Trophoblast cell (in vitro differentiated cells and primary cell): Measurements from ENCODE around the gene TOR4A.

Source experiments
- DNase-seq, 2 donors: peaks; one replicate each; pipeline ENCODE4 v3.0.0-alpha.2; 2016
- H2AFZ ChIP-seq: 2 replicates; pipeline ENCODE4 v1.6.1; 2013; ENCODE audit warnings: low read length, moderate library complexity, mild to moderate bottlenecking; ENCODE audit not compliant: insufficient read depth, poor library complexity
- H2AK5ac ChIP-seq: 2 replicates; pipeline ENCODE4 v1.6.1; 2013; ENCODE audit warnings: mild to moderate bottlenecking, low read length
- H2BK120ac ChIP-seq: 2 replicates; pipeline ENCODE4 v1.6.1; 2013; ENCODE audit warnings: low read length, mild to moderate bottlenecking, moderate library complexity; ENCODE audit not compliant: insufficient read depth, poor library complexity
- H2BK12ac ChIP-seq: 2 replicates; pipeline ENCODE4 v1.6.1; 2013; ENCODE audit warnings: mild to moderate bottlenecking, low read length, moderate library complexity
- H2BK5ac ChIP-seq: 2 replicates; pipeline ENCODE4 v1.6.1; 2013; ENCODE audit warnings: low read length, low read depth, moderate library complexity, mild to moderate bottlenecking; ENCODE audit not compliant: poor library complexity
- H3K14ac ChIP-seq: 2 replicates; pipeline ENCODE4 v1.6.1; 2013; ENCODE audit warnings: mild to moderate bottlenecking, low read length
- H3K18ac ChIP-seq: 2 replicates; pipeline ENCODE4 v1.6.1; 2013; ENCODE audit warnings: mild to moderate bottlenecking, low read length
- H3K23ac ChIP-seq: 2 replicates; pipeline ENCODE4 v1.6.1; 2013; ENCODE audit warnings: low read length
- H3K27ac ChIP-seq: 2 replicates; pipeline ENCODE4 v1.5.1; 2013; ENCODE audit warnings: low read depth, mild to moderate bottlenecking, inconsistent platforms, low read length, moderate library complexity
- H3K27me3 ChIP-seq: 2 replicates; pipeline ENCODE4 v1.6.1; 2013; ENCODE audit warnings: inconsistent platforms, mild to moderate bottlenecking, low read length, moderate library complexity; ENCODE audit not compliant: insufficient read depth
- H3K36me3 ChIP-seq, 2 experiments: 1 replicate in 1 of 2; 2 replicates in 1 of 2; pipeline ENCODE4 v1.6.1; 2013; ENCODE audit warnings: low read length in 2 of 2, mild to moderate bottlenecking in 2 of 2, moderate library complexity in 1 of 2; ENCODE audit not compliant: insufficient read depth in 2 of 2, control insufficient read depth in 1 of 2
- H3K4ac ChIP-seq: 2 replicates; pipeline ENCODE4 v1.6.1; 2013; ENCODE audit warnings: low read depth, mild to moderate bottlenecking, low read length, moderate library complexity
- H3K4me1 ChIP-seq, 2 experiments: 1 replicate in 1 of 2; 2 replicates in 1 of 2; pipeline ENCODE4 v1.6.1; 2013; ENCODE audit warnings: low read length in 2 of 2, mild to moderate bottlenecking in 2 of 2, moderate library complexity in 1 of 2; ENCODE audit not compliant: insufficient read depth in 2 of 2, control insufficient read depth in 1 of 2
- H3K4me2 ChIP-seq: 2 replicates; pipeline ENCODE4 v1.6.1; 2013; ENCODE audit warnings: inconsistent platforms, mild to moderate bottlenecking, low read length, moderate library complexity
- H3K4me3 ChIP-seq: 2 replicates; pipeline ENCODE4 v1.5.1; 2013; ENCODE audit warnings: mild to moderate bottlenecking, low read depth, low read length, inconsistent platforms
- H3K79me1 ChIP-seq: one replicate; pipeline ENCODE4 v1.6.1; 2013; ENCODE audit warnings: low read length
- H3K79me2 ChIP-seq: 2 replicates; pipeline ENCODE4 v1.6.1; 2013; ENCODE audit warnings: low read length, mild to moderate bottlenecking; ENCODE audit not compliant: control insufficient read depth, insufficient read depth, poor library complexity
- H3K9ac ChIP-seq: 2 replicates; pipeline ENCODE4 v1.6.1; 2013; ENCODE audit warnings: mild to moderate bottlenecking, low read length
- H3K9me3 ChIP-seq: 2 replicates; pipeline ENCODE4 v1.6.1; 2013; ENCODE audit warnings: low read depth, mild to moderate bottlenecking, control low read depth, inconsistent platforms, low read length; ENCODE audit not compliant: insufficient read depth
- H4K12ac ChIP-seq: 2 replicates; pipeline ENCODE4 v1.6.1; 2013; ENCODE audit warnings: low read depth, mild to moderate bottlenecking, low read length, moderate library complexity
- H4K8ac ChIP-seq: 2 replicates; pipeline ENCODE4 v1.6.1; 2013; ENCODE audit warnings: low read depth, mild to moderate bottlenecking, low read length, moderate library complexity
- H4K91ac ChIP-seq: one replicate; pipeline ENCODE4 v1.6.1; 2013; ENCODE audit warnings: low read depth, mild to moderate bottlenecking, low read length, moderate library complexity
- WGBS: extraction: QIAGEN DNeasy Blood & Tissue Kit; methylation state at CpG from one replicate; pipeline ENCODE4 v1.1.7; 2013; ENCODE audit warnings: missing lambda C conversion rate; ENCODE audit not compliant: insufficient read length, insufficient coverage; ENCODE audit errors: extremely low coverage; 5-methylcytosine and 5-hydroxymethylcytosine counted together

TOR4A gene

DNA sequence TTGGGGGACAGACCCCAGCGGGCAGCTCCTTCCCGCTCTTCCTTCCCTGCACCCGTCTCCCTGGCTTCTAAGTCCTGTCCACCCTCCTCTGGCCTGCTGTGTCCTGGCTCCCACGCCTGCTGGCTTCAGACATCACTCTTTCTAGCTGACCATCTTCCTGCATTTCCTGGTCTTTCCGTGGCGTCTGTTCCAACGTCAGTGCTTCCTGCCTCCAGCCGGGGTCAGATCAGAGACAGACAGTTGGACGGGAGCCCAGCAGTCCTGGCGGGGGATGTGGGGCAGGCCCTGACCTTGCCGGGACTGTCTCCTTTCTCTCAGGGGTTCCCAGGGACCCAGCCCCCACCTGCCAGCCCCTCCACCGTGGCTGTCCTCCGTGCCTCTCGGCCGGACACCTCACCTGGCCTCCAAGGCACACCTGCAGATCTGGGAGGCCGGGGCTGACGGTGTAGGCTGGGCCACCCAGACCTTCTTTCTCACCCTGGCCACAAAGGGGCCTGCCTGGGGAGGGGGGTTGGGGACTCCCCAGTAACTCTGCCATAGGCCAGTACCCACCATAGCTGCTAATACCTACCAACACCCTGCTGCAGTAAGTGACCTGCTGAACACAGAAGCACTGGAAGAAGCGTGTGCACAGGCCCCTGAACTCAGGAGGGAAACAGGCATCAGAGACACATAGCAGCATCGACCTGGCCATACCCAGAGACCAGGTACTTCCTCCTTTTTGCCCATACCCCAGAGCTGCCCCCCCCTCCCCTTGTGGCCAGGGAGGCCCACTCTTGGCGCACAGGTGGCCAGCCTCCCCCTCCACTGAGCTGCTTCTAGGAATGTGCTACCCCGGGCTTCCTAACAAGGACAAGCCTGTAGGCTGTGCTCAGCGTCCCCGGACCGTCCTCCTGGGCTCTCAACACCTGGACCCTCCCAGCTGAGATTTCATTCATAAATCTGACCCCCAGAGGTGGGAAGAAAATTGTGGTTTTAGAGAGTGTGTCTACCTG is 19.4 kb downstream of the TOR4A start:
- H3K79me2 ChIP-seq = no peaks in the 10 kb centered on the region
- no peaks in the 10 kb centered on the region for H3K79me1 ChIP-seq
- no peak overlapping the region for H3K18ac ChIP-seq
- H2AK5ac ChIP-seq = no peak overlapping the region
- H3K4me2 ChIP-seq = no peak overlapping the region
- no peak overlapping the region for H3K4ac ChIP-seq
- no peak overlapping the region for H3K14ac ChIP-seq
- H3K27me3 ChIP-seq = peaks cover 7% of the 10 kb centered on the region
- no peak overlapping the region for H2AFZ ChIP-seq
- H3K4me1 ChIP-seq = peaks cover 8 to 24% of the 10 kb centered on the region in 2 experiments
- no peak overlapping the region for H3K23ac ChIP-seq
- no peak overlapping the region for H3K4me3 ChIP-seq
- no peak overlapping the region for H3K27ac ChIP-seq
- no peaks in the 10 kb centered on the region for H3K36me3 ChIP-seq
- H2BK120ac ChIP-seq = no peak overlapping the region
- no peak overlapping the region for H4K91ac ChIP-seq
- peaks cover 8% of the 10 kb centered on the region for H3K9me3 ChIP-seq
- DNase-seq = no peak
- no peak overlapping the region for H4K12ac ChIP-seq
- H2BK12ac ChIP-seq = no peak overlapping the region
- no CpG with 5 or more reads among the region's 24 CpGs for WGBS
- no peak overlapping the region for H3K9ac ChIP-seq
- H2BK5ac ChIP-seq = no peak overlapping the region
- H4K8ac ChIP-seq = no peak overlapping the region

DNA sequence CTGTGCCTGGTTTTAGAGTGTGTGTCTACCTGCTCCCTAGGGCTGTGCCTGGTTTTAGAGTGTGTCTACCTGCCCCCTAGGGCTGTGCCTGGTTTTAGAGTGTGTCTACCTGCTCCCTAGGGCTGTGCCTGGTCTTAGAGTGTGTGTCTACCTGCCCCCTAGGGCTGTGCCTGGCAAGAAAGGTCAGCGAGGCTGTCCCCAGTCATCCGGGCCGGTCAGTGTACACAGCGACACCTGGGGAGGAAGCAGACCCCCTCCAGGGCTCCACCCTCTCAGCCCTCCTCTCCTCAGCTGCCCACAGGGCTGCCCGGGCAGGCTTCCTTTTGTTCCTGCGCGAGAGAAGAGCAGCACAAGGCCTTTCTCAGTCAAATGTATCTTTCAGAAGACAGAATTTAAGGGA is 20.4 kb downstream of the TOR4A start:
- Histone ChIP-seq H2AFZ (no peak overlapping the region), H3K4me3 (no peak overlapping the region)
- WGBS = no CpG with 5 or more reads among the region's 7 CpGs

DNA sequence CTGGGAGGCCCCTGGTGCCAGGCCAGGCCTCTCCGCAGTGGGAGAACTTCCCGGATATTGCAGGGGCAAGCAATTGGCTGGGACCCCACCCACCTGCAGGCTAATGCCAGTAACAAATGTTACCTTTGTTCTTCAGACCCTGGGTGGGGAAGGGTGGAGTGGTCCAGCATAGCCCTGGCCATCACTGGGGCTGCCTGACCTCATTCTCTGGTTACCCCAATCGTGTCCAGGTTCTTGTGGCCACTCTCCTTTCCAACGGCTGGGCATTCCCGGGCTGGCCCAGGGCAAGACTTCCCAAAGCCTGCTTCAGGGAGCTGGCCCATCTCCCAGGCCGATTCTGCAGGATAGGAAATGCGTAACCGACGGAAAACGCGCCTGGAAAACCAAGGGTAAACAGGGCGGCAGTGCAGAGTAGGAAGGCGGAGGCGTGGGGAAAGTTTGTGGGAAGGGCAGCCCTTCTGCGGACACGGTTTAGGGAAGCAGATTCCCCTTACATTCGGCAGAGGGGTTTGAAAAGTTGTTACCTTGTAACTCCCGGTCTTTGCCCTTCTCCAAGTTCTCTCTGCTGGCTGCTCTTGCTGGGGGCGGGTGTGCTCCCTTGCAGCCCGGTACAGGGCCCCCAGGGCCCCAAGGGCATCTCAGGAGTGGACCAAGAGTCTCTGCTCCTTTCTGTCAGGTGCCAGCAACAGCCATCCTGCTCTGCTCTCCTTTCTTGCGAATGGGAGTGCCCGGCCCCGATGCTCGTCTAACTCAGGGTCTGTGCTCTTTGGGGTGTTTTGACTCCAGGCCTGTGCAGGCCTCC is 21.1 kb downstream of the TOR4A start:
- no CpG with 5 or more reads among the region's 24 CpGs for WGBS
- Histone ChIP-seq H4K91ac (no peak overlapping the region), H3K27ac (no peak overlapping the region), H3K9me3 (peaks cover 8% of the 10 kb centered on the region), H3K23ac (no peak overlapping the region), H2BK12ac (no peak overlapping the region), H3K4me3 (no peak overlapping the region), H3K4me1 (peaks cover 12 to 28% of the 10 kb centered on the region in 2 experiments), H3K36me3 (no peaks in the 10 kb centered on the region), H3K79me1 (peaks cover 2% of the 10 kb centered on the region), H2BK120ac (no peak overlapping the region), H2AFZ (no peak overlapping the region), H3K27me3 (peaks cover 12% of the 10 kb centered on the region), H3K4ac (no peak overlapping the region), H4K8ac (no peak overlapping the region), H2BK5ac (no peak overlapping the region), H3K79me2 (no peaks in the 10 kb centered on the region), H2AK5ac (no peak overlapping the region), H3K18ac (no peak overlapping the region), H4K12ac (no peak overlapping the region), H3K14ac (no peak overlapping the region), H3K4me2 (no peak overlapping the region), H3K9ac (no peak overlapping the region)
- DNase-seq = no peak

More for the DNA sequence above, 20.4 kb downstream of the TOR4A start:
- H2AK5ac ChIP-seq = no peak overlapping the region
- no peak overlapping the region for H4K91ac ChIP-seq
- no peak overlapping the region for H3K4ac ChIP-seq
- no peak overlapping the region for H3K14ac ChIP-seq
- H3K36me3 ChIP-seq = no peaks in the 10 kb centered on the region
- H4K12ac ChIP-seq = no peak overlapping the region
- peaks cover 12% of the 10 kb centered on the region for H3K27me3 ChIP-seq
- no peak overlapping the region for H3K23ac ChIP-seq
- H2BK12ac ChIP-seq = no peak overlapping the region
- H3K18ac ChIP-seq = no peak overlapping the region
- no peak overlapping the region for H3K9ac ChIP-seq
- H3K4me1 ChIP-seq = peaks cover 12 to 28% of the 10 kb centered on the region in 2 experiments
- no peak overlapping the region for H4K8ac ChIP-seq
- H2BK5ac ChIP-seq = no peak overlapping the region
- peaks cover 2% of the 10 kb centered on the region for H3K79me1 ChIP-seq
- H3K4me2 ChIP-seq = no peak overlapping the region
- H2BK120ac ChIP-seq = no peak overlapping the region
- DNase-seq = no peak
- no peaks in the 10 kb centered on the region for H3K79me2 ChIP-seq
- H3K27ac ChIP-seq = no peak overlapping the region
- H3K9me3 ChIP-seq = peaks cover 8% of the 10 kb centered on the region

DNA sequence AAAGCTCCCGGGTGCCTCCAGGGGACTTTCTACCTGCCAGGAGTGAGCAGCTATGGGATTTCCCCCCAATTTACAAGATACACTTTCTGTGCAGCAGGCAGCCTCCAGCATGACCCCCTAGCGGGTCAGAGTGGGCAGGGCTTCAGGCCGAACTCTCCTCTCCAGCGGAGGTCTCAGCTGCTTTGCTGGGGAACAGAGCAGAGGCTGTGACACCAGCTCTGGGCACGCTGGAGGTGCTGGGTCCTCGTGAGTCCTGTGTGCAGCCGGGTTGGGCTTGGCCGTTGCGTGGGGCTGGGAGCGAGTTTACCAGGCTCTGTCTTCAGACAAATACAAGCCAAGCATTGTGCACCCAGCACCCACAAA is 21.7 kb downstream of the TOR4A start:
- Histone ChIP-seq H2AFZ (no peak overlapping the region), H3K9ac (no peak overlapping the region), H3K79me1 (peaks cover 2% of the 10 kb centered on the region), H4K91ac (no peak overlapping the region), H3K79me2 (no peaks in the 10 kb centered on the region), H3K4ac (no peak overlapping the region), H3K4me1 (peaks cover 12 to 28% of the 10 kb centered on the region in 2 experiments), H3K23ac (no peak overlapping the region), H3K4me3 (no peak overlapping the region), H3K14ac (no peak overlapping the region), H4K12ac (no peak overlapping the region), H4K8ac (no peak overlapping the region), H3K27me3 (peaks cover 12% of the 10 kb centered on the region), H3K4me2 (no peak overlapping the region), H3K36me3 (no peaks in the 10 kb centered on the region), H2BK5ac (no peak overlapping the region), H3K18ac (no peak overlapping the region), H2BK120ac (no peak overlapping the region), H2AK5ac (no peak overlapping the region), H3K9me3 (peaks cover 7% of the 10 kb centered on the region), H3K27ac (no peak overlapping the region), H2BK12ac (no peak overlapping the region)
- WGBS = no CpG with 5 or more reads among the region's 10 CpGs
- no peak for DNase-seq
